MCF 10A (cell line): Measurements from ENCODE around the gene TBX2. TPM values are rescaled to one million over a fixed set of nuclear protein-coding genes. Genes with fewer than 3 reads are reported as not detected.
"Not testable (repeated sequence)": the region's sequence is repeated elsewhere in the genome, so short reads cannot be mapped to it uniquely, and the experiment has no call there.

Source experiments
- BruUV-seq: library from RNA; stranded (reverse); fragments of 400-500 nt; replicated peaks from 2 replicates; lab custom pipeline; 2021; lab: Mats Ljungman, UMichigan
- CTCF ChIA-PET: fragments of 300-600 bp; sonication (Branson Sonifier 250); formaldehyde crosslinking; extraction: SDS; loops from one replicate; lab custom pipeline; 2021; ENCODE audit warnings: antibody characterized with exemption, inconsistent platforms; lab: Yijun Ruan, JAX
- POLR2A ChIA-PET: fragments of 300-600, 350-650 bp; sonication (Branson Sonifier 250); formaldehyde crosslinking; extraction: SDS; loops from one replicate; lab custom pipeline; 2020; ENCODE audit warnings: antibody characterized with exemption, inconsistent platforms; lab: Yijun Ruan, JAX
- DNase-seq: peaks from one replicate; pipeline ENCODE4 v3.0.0-alpha.2; 2018; ENCODE audit not compliant: unreplicated experiment
- H3K27ac Mint-ChIP-seq: one replicate; pipeline ENCODE4 v1.8.0; 2022; ENCODE audit warnings: mild to moderate bottlenecking, low read depth, mixed read lengths; ENCODE audit not compliant: unreplicated experiment
- H3K27me3 Mint-ChIP-seq: one replicate; pipeline ENCODE4 v1.8.0; 2022; ENCODE audit warnings: mixed read lengths; ENCODE audit not compliant: insufficient read depth, unreplicated experiment
- H3K36me3 Mint-ChIP-seq: one replicate; pipeline ENCODE4 v1.8.0; 2022; ENCODE audit warnings: mild to moderate bottlenecking, moderate library complexity, mixed read lengths; ENCODE audit not compliant: insufficient read depth, unreplicated experiment
- H3K4me1 Mint-ChIP-seq: one replicate; pipeline ENCODE4 v1.8.0; 2022; ENCODE audit warnings: mixed read lengths; ENCODE audit not compliant: insufficient read depth, unreplicated experiment
- H3K4me3 Mint-ChIP-seq: one replicate; pipeline ENCODE4 v1.8.0; 2022; ENCODE audit warnings: mild to moderate bottlenecking, moderate library complexity, mixed read lengths; ENCODE audit not compliant: unreplicated experiment
- H3K9me3 Mint-ChIP-seq: one replicate; pipeline ENCODE4 v1.8.0; 2022; ENCODE audit warnings: mixed read lengths; ENCODE audit not compliant: unreplicated experiment
- intact Hi-C: fragments of 100-400 bp; cut with micrococcal nuclease; formaldehyde crosslinking; loops from 2 replicates; pipeline ENCODE4 v1.14.1; 2022
- total RNA-seq: library from RNA; stranded (reverse); gene quantifications from 2 replicates; pipeline ENCODE4 v1.2.3, GENCODE V29; 2022
- TF ChIP-seq, protein P1 (sequence below): fragments of 200-600 bp; IDR thresholded peaks from one replicate; pipeline ENCODE4 v1.8.0; 2022; ENCODE audit warnings: antibody characterized with exemption, mild to moderate bottlenecking; ENCODE audit not compliant: unreplicated experiment

Gene TBX2
- total RNA-seq, 1 experiment from 2014 or later, result 1.5 TPM

DNA sequence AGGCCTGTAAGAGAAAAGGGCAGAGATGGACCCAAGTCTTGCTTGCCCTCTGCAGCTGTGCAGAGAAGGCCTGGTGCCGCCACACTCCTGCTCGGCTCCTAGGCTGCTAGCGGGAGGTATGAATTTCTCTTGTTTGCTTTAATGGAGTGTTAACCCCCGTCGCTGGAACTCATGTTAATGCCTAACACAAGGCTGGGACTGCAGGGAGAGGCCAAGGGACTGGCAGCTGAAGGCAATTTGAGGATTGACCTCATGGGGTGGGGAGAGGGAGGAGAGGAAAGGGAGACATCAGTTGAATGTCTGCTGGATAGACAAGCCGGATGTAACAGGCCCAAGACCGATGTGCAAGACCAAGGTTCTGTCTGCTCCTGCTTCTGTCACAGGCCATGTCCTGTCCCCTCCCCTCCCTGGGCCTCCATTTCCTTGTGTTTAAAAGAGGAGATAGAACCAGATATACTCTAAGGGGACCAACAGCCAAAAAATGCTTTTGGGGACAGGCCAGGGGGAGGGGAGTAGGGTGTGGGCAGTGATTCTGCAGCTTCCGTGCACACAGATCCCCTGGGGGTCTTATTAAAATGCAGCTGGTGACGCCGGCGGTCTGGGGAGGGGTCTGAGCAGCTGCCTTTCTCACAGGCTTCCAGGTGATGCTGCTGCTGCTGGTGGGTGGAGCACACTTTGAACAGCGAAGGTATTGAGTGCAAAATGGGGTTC is 46.7 kb upstream of the TBX2 start:
- H3K36me3 Mint-ChIP-seq, result no peaks in the 10 kb centered on the region
- DNase-seq, result no peak
- no peaks in the 10 kb centered on the region for H3K9me3 Mint-ChIP-seq
- H3K27me3 Mint-ChIP-seq, result no peaks in the 10 kb centered on the region
- intact Hi-C loops, result no loop called here
- H3K27ac Mint-ChIP-seq, result no peak overlapping the region
- CTCF ChIA-PET, result interaction anchor here (0.6 kb wide), 1 partner anchor 394 kb away, joined by 4 read pairs; no protein-coding TSS in a partner anchor
- TF ChIP-seq, protein P1, sequence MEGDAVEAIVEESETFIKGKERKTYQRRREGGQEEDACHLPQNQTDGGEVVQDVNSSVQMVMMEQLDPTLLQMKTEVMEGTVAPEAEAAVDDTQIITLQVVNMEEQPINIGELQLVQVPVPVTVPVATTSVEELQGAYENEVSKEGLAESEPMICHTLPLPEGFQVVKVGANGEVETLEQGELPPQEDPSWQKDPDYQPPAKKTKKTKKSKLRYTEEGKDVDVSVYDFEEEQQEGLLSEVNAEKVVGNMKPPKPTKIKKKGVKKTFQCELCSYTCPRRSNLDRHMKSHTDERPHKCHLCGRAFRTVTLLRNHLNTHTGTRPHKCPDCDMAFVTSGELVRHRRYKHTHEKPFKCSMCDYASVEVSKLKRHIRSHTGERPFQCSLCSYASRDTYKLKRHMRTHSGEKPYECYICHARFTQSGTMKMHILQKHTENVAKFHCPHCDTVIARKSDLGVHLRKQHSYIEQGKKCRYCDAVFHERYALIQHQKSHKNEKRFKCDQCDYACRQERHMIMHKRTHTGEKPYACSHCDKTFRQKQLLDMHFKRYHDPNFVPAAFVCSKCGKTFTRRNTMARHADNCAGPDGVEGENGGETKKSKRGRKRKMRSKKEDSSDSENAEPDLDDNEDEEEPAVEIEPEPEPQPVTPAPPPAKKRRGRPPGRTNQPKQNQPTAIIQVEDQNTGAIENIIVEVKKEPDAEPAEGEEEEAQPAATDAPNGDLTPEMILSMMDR, result no peak
- no peak overlapping the region for H3K4me3 Mint-ChIP-seq
- no TSS peak for BruUV-seq
- POLR2A ChIA-PET, result interaction anchor here (0.7 kb wide), 1 partner anchor 10 kb away, joined by 3 read pairs; no protein-coding TSS in a partner anchor
- H3K4me1 Mint-ChIP-seq, result peaks cover 8% of the 10 kb centered on the region

DNA sequence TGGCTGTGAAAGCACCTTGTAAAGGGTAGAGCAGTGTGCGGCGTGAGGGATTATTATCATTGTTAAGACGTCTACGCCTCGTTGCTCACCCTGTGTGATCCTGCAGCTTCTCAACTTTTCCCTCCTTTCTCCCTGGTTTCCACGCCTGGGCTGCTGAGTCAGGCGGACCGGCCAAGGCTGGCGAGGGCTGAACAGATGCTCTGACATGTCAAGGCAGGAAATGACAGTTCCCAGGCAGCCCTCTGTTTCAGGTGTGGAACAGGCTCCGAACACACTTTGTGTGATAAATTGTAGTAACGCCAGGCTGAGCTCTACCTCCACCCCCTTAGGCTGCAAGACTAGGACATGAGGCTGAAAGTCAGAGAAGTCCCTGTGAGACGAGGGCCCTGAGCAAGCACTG is 46.0 kb upstream of the TBX2 start:
- no peaks in the 10 kb centered on the region for H3K9me3 Mint-ChIP-seq
- peaks cover 1% of the 10 kb centered on the region for H3K36me3 Mint-ChIP-seq
- DNase-seq, result no peak
- POLR2A ChIA-PET, result interaction anchor here (0.7 kb wide), 1 partner anchor 11 kb away, joined by 3 read pairs; no protein-coding TSS in a partner anchor
- BruUV-seq, result no TSS peak
- TF ChIP-seq, protein P1, result no peak
- no peak overlapping the region for H3K4me3 Mint-ChIP-seq
- intact Hi-C loops, result no loop called here
- H3K27ac Mint-ChIP-seq, result peak overlapping the region; percentile 27
- CTCF ChIA-PET, result interaction anchor here (0.7 kb wide), 1 partner anchor 637 kb away, joined by 3 read pairs; no protein-coding TSS in a partner anchor
- peaks cover 8% of the 10 kb centered on the region for H3K4me1 Mint-ChIP-seq
- H3K27me3 Mint-ChIP-seq, result no peaks in the 10 kb centered on the region

DNA sequence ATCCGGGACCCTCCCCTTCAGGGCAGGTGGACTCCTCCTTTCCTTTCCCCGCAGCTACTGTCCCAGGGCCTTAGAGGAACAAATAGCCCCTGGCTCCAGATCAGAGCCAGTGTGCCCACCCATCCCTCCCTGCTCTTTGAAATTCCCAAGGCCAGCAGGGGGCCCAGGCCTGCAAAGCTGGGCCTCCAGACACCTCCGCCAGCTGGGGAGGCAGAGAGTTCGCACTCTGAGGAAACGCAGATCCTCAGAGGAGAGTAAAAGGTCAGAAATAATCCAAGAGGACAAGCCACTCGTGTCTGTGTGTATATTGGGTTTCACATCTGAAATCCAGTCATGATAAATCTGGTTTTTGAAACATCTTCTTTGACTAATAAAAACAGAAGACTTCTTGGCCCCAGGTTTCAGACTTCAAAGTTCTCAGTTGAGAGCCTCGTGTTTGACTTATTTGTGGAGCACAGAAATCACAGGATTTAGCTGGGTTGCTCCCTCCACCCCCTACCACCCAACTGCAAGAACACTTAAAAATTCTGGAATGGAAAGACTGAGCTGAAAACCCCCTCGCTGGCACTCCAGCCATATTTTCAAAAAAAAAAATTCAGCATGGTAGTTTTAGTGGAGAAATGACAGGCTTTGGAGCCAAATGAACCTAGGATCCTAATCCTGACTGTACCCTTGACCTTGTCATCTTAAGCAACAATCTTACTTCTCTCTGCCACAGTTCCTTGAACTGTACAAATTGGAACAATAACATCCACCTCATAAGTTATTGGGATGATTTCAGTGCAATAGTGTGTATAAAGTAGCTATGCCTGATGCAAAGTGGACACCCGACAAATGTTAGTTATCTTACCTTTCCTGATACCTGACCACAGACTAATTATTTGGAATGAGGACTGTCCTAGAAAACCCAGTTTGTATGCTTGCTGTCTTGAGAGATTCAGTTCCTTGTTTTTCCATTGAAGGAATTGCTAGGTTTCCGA is 44.5 kb upstream of the TBX2 start:
- TF ChIP-seq, protein P1, result no peak
- Mint-ChIP-seq H3K4me3 (no peak overlapping the region), H3K4me1 (peaks cover 9% of the 10 kb centered on the region), H3K9me3 (no peaks in the 10 kb centered on the region), H3K36me3 (peaks cover 6% of the 10 kb centered on the region), H3K27me3 (no peaks in the 10 kb centered on the region), H3K27ac (no peak overlapping the region)
- CTCF ChIA-PET, result interaction anchor here (0.6 kb wide), 1 partner anchor 228 kb away, joined by 3 read pairs; no protein-coding TSS in a partner anchor
- no TSS peak for BruUV-seq
- POLR2A ChIA-PET, result interaction anchor here (1.5 kb wide), 1 partner anchor 44 kb away, joined by 5 read pairs; the partner anchor contains the start of gene TBX2
- DNase-seq, result no peak
- intact Hi-C loops, result no loop called here

DNA sequence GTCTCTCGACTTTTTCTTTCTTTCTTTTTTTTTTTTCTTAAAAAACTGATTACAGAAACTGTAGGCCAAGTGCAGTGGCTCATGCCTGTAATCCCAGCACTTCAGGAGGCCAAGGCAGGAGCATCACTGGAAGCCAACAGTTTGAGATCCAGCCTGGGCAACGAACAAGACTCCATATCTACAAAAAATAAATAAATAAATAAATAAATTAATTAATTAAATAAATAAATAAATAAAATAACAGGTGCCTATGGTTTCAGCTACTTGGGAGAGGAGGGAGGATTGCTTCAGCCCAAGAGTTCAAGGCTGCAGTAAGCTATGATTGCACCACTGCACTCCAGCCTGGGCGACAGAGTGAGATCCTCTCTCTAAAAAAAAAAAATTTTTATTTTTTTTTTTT is 42.6 kb upstream of the TBX2 start:
- not testable (repeated sequence) for H3K36me3 Mint-ChIP-seq

DNA sequence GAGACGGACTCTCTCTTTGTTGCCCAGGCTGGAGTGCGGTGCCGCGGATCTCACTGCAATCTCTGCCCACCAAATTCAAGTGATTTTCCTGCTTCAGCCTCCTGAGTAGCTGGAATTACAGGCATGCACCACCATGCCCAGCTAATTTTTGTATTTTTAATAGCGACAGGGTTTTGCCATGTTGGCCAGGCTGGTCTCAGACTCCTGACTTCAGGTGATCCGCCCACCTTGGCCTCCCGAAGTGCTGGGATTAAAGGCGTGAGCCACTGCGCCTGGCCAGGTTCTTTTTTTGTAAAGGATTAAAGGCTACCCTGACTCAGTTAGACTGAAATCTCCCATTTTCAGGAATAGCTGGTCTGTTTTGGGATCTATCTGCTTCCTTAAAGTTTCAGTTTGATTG is 40.1 kb upstream of the TBX2 start:
- H3K4me1 Mint-ChIP-seq, result peaks cover 26% of the 10 kb centered on the region
- H3K4me3 Mint-ChIP-seq, BruUV-seq, intact Hi-C loops, H3K27ac Mint-ChIP-seq, H3K36me3 Mint-ChIP-seq, H3K27me3 Mint-ChIP-seq, H3K9me3 Mint-ChIP-seq, DNase-seq: not testable (repeated sequence)
- POLR2A ChIA-PET, result interaction anchor here (0.6 to 2.4 kb wide), 4 partner anchors 8 to 40 kb away, joined by 3 to 10 read pairs (median 4); partner anchors contain the start of gene TBX2
- CTCF ChIA-PET, result interaction anchor here (0.5 to 1.4 kb wide), 8 partner anchors 29 to 641 kb away, joined by 3 to 5 read pairs (median 4); no protein-coding TSS in a partner anchor

More for the DNA sequence above, 42.6 kb upstream of the TBX2 start:
- H3K4me3 Mint-ChIP-seq, H3K27me3 Mint-ChIP-seq, POLR2A ChIA-PET, BruUV-seq, intact Hi-C loops, CTCF ChIA-PET, H3K9me3 Mint-ChIP-seq, DNase-seq: not testable (repeated sequence)
- Mint-ChIP-seq H3K4me1 (peaks cover 26% of the 10 kb centered on the region), H3K27ac (peak overlapping the region; percentile 82)
